ENCODE data around the gene MATCAP1. TPM values are rescaled to one million over a fixed set of nuclear protein-coding genes. Genes with fewer than 3 reads are reported as not detected.

MATCAP1 gene
- total RNA-seq (100 to 1,000 TPM in 1 of 9 donors, 10 to 100 TPM in 8; 16.5 to 107 (median 47.9) TPM), polyA plus RNA-seq (100 to 1,000 TPM in 2 of 3 donors, 10 to 100 TPM in 1; 12.6 to 237 (median 112) TPM)
- long read RNA-seq, donor 1, partial matches to known transcripts: 0 of 2 reads
- long read RNA-seq, donor 1, other reads (novel, unspliced or antisense): 0 of 2 reads
- long read RNA-seq, donor 2, partial matches to known transcripts: 0 of 4 reads
- long read RNA-seq, donor 2, other reads (novel, unspliced or antisense): 0 of 4 reads
- long read RNA-seq, donor 3: 0 reads
- long read RNA-seq, donor 4, partial matches to known transcripts: 0 of 1 reads
- long read RNA-seq, donor 4, other reads (novel, unspliced or antisense): 1 of 1 reads
- long read RNA-seq, donor 5, transcript KIAA0895L-203 (3 exons, 2,824 nt): major isoform, 9 of 48 reads
- long read RNA-seq, donor 5, partial matches to known transcripts: 8 of 48 reads
- long read RNA-seq, donor 5, other reads (novel, unspliced or antisense): 30 of 48 reads
- long read RNA-seq, donor 6, partial matches to known transcripts: 1 of 6 reads
- long read RNA-seq, donor 6, other reads (novel, unspliced or antisense): 3 of 6 reads
- long read RNA-seq, donor 7, partial matches to known transcripts: 0 of 2 reads
- long read RNA-seq, donor 7, other reads (novel, unspliced or antisense): 0 of 2 reads
- long read RNA-seq, donor 8, partial matches to known transcripts: 0 of 3 reads
- long read RNA-seq, donor 8, other reads (novel, unspliced or antisense): 0 of 3 reads
- long read RNA-seq, donor 9, partial matches to known transcripts: 0 of 2 reads
- long read RNA-seq, donor 9, other reads (novel, unspliced or antisense): 0 of 2 reads
- long read RNA-seq, donor 10, partial matches to known transcripts: 0 of 1 reads
- long read RNA-seq, donor 10, other reads (novel, unspliced or antisense): 0 of 1 reads

DNA sequence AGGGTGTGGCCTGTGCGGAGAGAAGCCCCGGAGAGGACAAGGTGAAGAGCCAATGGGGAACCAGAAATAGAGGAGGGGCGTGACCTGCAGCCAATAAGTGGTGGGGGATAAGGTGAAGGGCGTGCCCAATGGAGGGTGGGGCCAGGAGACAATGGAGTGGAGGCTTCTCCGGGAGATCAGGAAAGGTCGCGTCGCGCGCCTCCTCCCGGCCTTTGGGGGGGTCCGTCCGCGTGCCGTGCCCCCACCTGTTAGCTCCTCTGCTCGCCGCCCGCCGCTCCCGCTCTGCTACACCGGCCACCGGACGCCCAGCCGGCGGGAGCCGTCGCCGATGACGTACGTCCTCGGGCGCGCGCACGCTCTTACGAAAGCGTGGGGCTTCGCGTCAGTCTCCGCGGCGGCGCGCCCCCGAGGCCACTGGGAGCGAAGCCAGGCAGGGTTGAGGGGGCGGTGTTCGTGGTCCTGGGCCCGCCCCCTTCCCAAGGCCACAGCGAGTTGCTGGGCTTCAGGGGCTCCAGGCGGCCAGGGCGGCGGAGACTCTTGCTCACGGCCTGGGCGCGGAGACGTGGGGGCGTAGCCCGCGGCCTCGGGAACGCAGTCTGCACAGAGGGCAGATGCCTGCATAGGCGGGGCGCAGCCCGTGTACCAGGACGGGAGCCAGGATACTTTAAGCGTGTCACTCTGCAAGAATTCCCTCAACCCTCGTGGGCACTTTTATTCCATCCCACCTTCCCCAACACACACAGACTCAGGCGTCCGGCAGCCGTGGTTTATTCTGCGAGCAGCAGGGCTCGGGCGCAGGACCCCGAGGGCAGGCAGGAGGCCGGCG, at the start of gene MATCAP1:
Gene MATCAP1, minus strand, starts transcription at position 337 of the 826 bp plus-strand sequence. CDS start 3,353 bp downstream, outside the sequence.
- DNase-seq: peak; percentile 95 to 98 (median 97)
- Histone ChIP-seq H3K27ac (peak within 1 kb of the TSS; percentile 65 to 99 (median 99)), H3K27me3 (no peaks in the 10 kb centered on the region), H3K4me1 (replicated peaks in 1 of 2) (peaks cover 29 to 44% of the 10 kb centered on the region in 2 donors), H3K9me3 (replicated peaks in 1 of 3) (no peaks in the 10 kb centered on the region), H3K4me3 (peak within 1 kb of the TSS in 2 of 4 donors; percentile 74 to 82), H3K36me3 (replicated peaks in 1 of 2) (no peaks in the 10 kb centered on the region)
- 0 to 1% (median 1%) methylated on average over 15 to 77 of the region's 77 CpGs for WGBS, 4 donors
- intact Hi-C loops (cut with DNase I): no loop called here
- TF ChIP-seq POLR2A (IDR thresholded peaks at IDR 0.05) (peak in 1 of 2 donors; percentile 75), CTCF (IDR thresholded peaks at IDR 0.05) (no peak)

DNA sequence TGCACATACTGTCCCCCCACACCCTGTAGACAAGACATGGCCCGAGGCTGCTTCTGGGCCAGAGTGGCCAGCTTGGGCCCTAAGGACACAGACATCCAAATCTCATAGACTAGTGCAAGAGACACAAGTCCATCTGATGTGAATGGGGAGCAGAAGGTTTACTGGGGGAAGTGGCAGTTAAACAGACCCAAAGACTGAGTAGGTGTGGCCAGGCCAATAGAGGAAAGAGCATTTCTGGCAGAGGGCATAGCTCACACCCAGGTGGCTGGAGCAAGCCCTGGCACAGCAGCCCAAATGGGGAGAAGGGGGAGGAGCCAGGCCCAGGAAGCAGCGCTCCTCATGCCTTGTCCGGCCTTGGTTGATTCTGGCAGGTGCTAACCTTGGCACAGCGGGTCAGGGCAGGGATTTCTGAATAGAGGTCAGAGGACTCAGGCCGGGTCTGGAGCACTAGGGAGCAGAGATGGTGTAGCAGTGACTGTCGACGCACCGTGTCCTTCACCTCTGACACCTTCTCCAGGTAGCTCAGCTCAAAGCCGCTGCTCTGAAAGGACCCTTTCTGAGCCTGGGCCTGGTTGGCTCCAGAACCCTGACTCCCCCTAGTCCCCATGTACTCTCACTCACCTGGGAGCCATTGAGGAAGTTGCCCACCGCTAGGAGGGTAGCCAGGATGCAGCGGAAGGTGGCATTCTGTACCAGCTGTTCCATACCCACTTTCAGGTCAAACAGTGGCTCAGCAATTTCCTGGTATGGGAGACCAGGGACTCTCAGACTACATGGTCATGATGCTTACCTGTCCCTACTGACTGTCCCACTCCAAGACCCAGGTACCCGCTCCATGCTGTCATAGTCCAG, 47.3 kb upstream of the MATCAP1 start:
- Histone ChIP-seq H3K27me3 (no peaks in the 10 kb centered on the region), H3K4me1 (replicated peaks in 1 of 2) (peaks cover 10 to 12% of the 10 kb centered on the region in 2 donors), H3K36me3 (replicated peaks in 1 of 2) (peaks cover 0 to 70% of the 10 kb centered on the region in 2 donors), H3K27ac (no peak overlapping the region), H3K4me3 (no peak overlapping the region), H3K9me3 (replicated peaks in 1 of 3) (no peaks in the 10 kb centered on the region)
- 58 to 80% (median 70%) methylated on average over 6 to 12 of the region's 12 CpGs for WGBS, 4 donors
- intact Hi-C loops (cut with DNase I): no loop called here
- TF ChIP-seq CTCF (IDR thresholded peaks at IDR 0.05) (no peak), POLR2A (IDR thresholded peaks at IDR 0.05) (no peak)
- DNase-seq: peak in 1 of 7 donors; percentile 16

DNA sequence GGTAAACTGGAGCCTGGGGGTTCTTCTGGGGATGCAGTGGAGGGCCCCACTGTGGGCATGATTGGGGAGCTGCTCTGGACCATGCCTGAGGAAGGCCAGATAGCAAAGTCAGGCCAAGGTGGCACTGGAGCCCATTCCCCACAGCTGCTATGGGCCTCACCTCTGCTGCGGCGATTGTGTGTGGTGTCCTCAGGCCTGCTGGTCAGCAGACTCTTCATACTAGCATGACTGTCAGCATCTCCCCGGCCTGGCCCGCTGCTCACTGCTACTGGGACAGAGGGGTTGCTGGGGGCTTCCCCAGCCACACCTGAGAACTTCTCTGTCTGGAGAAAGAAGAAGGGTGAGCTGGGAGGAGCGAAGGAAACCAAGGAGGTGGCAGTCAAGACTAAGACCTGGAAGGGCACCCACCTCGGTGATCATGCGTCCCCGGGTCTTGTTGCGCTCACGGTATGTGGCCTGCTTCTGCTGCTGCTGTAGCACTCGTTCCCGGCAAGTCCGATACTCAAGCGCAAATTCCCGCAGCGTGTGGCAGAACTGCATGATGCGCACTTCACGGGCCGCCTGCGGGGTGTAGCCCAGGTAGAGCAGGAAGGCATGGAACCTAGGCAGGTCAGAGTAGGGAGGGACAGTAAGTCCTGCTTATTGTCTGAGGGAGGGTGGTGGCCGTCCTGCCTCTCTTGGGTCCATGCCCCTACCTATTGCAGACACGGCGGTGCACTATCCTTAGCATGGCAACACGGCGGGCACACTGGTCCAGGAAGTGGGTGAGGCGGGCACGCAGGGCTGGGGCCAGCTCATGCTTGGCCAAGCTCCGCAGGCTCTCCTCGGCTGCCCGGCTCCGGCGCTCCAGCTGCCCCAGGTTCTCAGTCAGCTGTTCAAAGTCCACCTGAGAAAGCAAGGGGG, 46.4 kb upstream of the MATCAP1 start:
- H3K4me1 ChIP-seq (replicated peaks in 1 of 2): peaks cover 12 to 17% of the 10 kb centered on the region in 2 donors
- TF ChIP-seq CTCF (IDR thresholded peaks at IDR 0.05): no peak
- no peaks in the 10 kb centered on the region for H3K9me3 ChIP-seq (replicated peaks in 1 of 3)
- H3K36me3 ChIP-seq (replicated peaks in 1 of 2): peaks cover 0 to 61% of the 10 kb centered on the region in 2 donors
- intact Hi-C loops (cut with DNase I): no loop called here
- WGBS, 4 donors: 91 to 95% (median 91%) methylated on average over 8 to 32 of the region's 32 CpGs
- H3K27me3 ChIP-seq: no peaks in the 10 kb centered on the region
- no peak overlapping the region for H3K27ac ChIP-seq
- DNase-seq: peak in 1 of 7 donors; percentile 18
- H3K4me3 ChIP-seq: no peak overlapping the region
